Adrenal gland (tissue), 5 donors: ENCODE measurements around the gene ZNF613.
"Not testable (repeated sequence)": the region's sequence is repeated elsewhere in the genome, so short reads cannot be mapped to it uniquely, and the experiment has no call there.

ENCODE experiments used
- CTCF ChIP-seq, 6 experiments: fragments of 450-650 bp in 4 of 6; fragments of 200-600 bp in 2 of 6; sonication (generic) in 1 of 6; IDR thresholded peaks; 1 replicate in 5 of 6; 2 replicates in 1 of 6; pipeline versions ENCODE4 v1.5.1 to v1.8.0; 2016 to 2021; ENCODE audit warnings: antibody characterized with exemption in 6 of 6, mild to moderate bottlenecking in 2 of 6, moderate library complexity in 1 of 6
- POLR2A ChIP-seq, 2 donors: fragments of 450-650 bp; IDR thresholded peaks; one replicate each; pipeline ENCODE4 v1.6.1; 2017; ENCODE audit warnings: antibody characterized with exemption in 2 of 2, mild to moderate bottlenecking in 2 of 2, moderate library complexity in 1 of 2
- donor health status: DM: no; HTN: no; CAD: no.

- TF ChIP-seq CTCF, POLR2A (IDR thresholded peaks at IDR 0.05): not testable (repeated sequence)
Observed at GRCh38 chr19:51906108-51906507, 21.2 kb upstream of the ZNF613 start.
